ENCODE measurements around the gene TMEM80. TPM values are rescaled to one million over a fixed set of nuclear protein-coding genes. Genes with fewer than 3 reads are reported as not detected.
"Not testable (repeated sequence)": the region's sequence is repeated elsewhere in the genome, so short reads cannot be mapped to it uniquely, and the experiment has no call there.

Gene TMEM80
- total RNA-seq = 10 to 100 TPM; 10.7 to 58.9 (median 44.5) TPM

DNA sequence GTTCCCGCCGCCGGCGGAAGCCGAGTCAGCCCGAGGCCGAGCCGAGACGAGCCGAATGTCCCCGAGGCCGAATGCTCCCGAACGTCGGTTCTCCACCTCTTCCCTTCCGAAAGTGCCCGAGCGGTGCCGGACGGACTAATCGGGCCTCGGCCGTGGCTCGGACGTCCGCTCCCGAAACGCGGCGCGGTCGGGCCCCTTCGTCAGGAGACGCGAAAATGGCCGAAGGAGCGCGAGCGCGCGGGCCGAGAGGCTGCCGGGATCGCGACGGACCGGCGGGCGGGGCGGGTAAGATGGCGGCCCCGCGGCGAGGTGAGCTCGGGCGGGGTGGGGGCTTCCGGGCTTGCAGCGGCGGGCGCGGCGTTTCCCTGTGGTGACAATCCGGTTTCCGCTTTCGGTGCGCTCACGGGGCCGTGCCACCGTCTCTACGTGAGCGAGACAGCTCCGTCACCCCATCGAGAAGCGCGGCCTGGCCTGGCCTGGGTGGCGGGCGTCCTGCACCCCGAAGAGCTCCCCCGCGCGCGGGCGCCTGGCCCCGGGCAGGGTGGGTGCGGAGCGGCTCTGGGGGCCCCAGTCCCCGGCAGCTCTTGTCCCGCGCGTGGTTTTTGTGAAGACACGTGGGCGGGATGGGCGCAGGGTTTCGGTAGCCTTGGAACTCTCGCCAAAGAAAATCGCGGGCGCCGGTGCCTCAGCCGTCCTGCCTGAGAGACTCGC lies at the start of gene TMEM80:
TSS of gene TMEM80 (plus strand) at position 279 of the 711 bp plus-strand sequence. CDS start at position 291, 12 bp downstream.
- peaks cover 0 to 4% (median 0%) of the 10 kb centered on the region in 3 donors for H3K36me3 ChIP-seq
- peak within 1 kb of the TSS; percentile 81 to 95 (median 92) for H3K4me3 ChIP-seq
- peak; percentile 99 to 100 (median 100) for DNase-seq
- H3K27me3 ChIP-seq = no peaks in the 10 kb centered on the region
- no peaks in the 10 kb centered on the region for H3K9me3 ChIP-seq
- peak within 1 kb of the TSS; percentile 98 to 100 (median 99) for H3K27ac ChIP-seq
- peaks cover 3 to 36% (median 24%) of the 10 kb centered on the region in 4 donors for H3K4me1 ChIP-seq
- TF ChIP-seq, protein P1, sequence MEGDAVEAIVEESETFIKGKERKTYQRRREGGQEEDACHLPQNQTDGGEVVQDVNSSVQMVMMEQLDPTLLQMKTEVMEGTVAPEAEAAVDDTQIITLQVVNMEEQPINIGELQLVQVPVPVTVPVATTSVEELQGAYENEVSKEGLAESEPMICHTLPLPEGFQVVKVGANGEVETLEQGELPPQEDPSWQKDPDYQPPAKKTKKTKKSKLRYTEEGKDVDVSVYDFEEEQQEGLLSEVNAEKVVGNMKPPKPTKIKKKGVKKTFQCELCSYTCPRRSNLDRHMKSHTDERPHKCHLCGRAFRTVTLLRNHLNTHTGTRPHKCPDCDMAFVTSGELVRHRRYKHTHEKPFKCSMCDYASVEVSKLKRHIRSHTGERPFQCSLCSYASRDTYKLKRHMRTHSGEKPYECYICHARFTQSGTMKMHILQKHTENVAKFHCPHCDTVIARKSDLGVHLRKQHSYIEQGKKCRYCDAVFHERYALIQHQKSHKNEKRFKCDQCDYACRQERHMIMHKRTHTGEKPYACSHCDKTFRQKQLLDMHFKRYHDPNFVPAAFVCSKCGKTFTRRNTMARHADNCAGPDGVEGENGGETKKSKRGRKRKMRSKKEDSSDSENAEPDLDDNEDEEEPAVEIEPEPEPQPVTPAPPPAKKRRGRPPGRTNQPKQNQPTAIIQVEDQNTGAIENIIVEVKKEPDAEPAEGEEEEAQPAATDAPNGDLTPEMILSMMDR (IDR thresholded peaks at IDR 0.05) = no peak
- TF ChIP-seq POLR2A (IDR thresholded peaks at IDR 0.05) = peak; percentile 57 to 63

DNA sequence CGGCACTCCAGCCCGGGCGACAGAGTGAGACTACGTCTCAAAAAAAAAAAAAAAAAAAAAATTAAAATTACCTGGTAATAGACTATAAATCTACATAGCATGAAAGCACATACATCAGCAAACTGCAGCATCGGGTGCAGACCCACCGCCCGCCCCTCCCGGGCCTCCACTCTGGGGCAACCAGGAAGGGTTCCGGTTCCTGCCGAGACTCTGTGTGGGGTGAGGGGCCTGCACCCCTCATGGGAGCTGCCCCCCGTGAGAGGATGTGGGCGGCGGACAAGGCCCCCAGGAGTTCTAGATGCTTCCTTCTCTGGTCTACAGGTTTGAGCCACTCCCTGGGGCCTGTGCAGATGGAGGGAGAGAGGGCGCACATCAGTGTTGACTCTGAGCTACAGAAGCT lies 49.4 kb upstream of the TMEM80 start:
- H3K4me3 ChIP-seq = no peak overlapping the region
- H3K27ac ChIP-seq = no peak overlapping the region
- TF ChIP-seq, protein P1 (IDR thresholded peaks at IDR 0.05) = no peak
- TF ChIP-seq POLR2A (IDR thresholded peaks at IDR 0.05) = no peak
- no peak for DNase-seq
- no peaks in the 10 kb centered on the region for H3K27me3 ChIP-seq
- peaks cover 0 to 19% (median 0%) of the 10 kb centered on the region in 3 donors for H3K36me3 ChIP-seq
- no peaks in the 10 kb centered on the region for H3K9me3 ChIP-seq
- H3K4me1 ChIP-seq = no peaks in the 10 kb centered on the region

DNA sequence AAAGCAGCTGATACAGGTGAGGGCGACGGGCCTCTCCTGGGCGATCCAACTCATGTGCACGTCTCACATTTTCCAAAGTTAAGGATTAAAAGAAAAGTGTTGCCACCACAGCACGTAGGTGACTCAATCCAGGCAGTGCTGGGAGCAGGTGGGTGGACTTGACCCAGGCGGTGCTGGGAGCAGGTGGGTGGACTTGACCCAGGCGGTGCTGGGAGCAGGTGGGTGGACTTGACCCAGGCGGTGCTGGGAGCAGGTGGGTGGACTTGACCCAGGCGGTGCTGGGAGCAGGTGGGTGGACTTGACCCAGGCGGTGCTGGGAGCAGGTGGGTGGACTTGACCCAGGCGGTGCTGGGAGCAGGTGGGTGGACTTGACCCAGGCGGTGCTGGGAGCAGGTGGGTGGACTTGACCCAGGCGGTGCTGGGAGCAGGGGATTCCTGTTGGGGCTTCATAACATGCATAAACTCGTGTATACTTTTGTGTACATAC lies 47.9 kb upstream of the TMEM80 start:
- DNase-seq, H3K27ac ChIP-seq, H3K27me3 ChIP-seq, H3K9me3 ChIP-seq, H3K4me3 ChIP-seq, H3K4me1 ChIP-seq: not testable (repeated sequence)
- peaks cover 0 to 29% (median 0%) of the 10 kb centered on the region in 3 donors for H3K36me3 ChIP-seq

DNA sequence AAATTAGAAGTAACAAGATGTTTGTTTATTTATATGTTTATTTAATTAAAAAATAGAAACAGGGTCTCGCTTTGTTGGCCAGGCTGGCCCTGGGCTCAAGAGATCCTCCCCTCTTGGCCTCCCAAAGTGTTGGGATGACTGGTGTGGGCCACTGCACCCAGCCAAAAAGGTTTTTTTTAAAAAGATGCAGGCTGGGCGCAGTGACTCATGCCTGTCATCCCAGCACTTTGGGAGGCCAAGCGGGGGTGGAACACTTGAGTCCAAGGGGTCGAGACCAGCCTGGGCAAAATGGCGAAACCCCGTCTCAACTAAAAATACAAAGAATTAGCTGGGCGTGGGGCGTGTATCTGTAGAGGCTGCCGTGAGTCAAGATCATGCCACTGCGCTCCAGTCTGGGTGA lies 45.1 kb upstream of the TMEM80 start:
- TF ChIP-seq, protein P1 (IDR thresholded peaks at IDR 0.05) = no peak
- peaks cover 0 to 21% (median 0%) of the 10 kb centered on the region in 3 donors for H3K36me3 ChIP-seq

DNA sequence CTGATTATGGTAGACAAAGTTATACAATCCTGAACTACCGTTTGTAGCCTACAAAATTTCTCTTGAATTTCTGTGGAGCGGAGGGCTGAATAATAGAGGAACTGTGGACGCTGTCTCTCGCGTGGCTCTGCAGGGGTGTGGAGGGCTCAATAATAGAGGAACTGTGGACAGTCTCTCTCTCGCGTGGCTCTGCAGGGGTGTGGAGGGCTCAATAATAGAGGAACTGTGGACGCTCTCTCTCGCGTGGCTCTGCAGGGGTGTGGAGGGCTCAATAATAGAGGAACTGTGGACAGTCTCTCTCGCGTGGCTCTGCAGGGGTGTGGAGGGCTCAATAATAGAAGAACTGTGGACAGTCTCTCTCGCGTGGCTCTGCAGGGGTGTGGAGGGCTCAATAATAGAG lies 42.5 kb upstream of the TMEM80 start:
- peaks cover 0 to 21% (median 0%) of the 10 kb centered on the region in 3 donors for H3K36me3 ChIP-seq
- H3K27me3 ChIP-seq, H3K9me3 ChIP-seq, H3K4me3 ChIP-seq, H3K27ac ChIP-seq, DNase-seq: not testable (repeated sequence)
- H3K4me1 ChIP-seq = peaks cover 0 to 37% (median 7%) of the 10 kb centered on the region in 4 donors

More for the DNA sequence above, 45.1 kb upstream of the TMEM80 start:
- no peak for DNase-seq
- H3K27me3 ChIP-seq = no peaks in the 10 kb centered on the region
- H3K27ac ChIP-seq = no peak overlapping the region
- peaks cover 0 to 15% (median 0%) of the 10 kb centered on the region in 4 donors for H3K4me1 ChIP-seq
- no peak overlapping the region for H3K4me3 ChIP-seq
- no peaks in the 10 kb centered on the region for H3K9me3 ChIP-seq

DNA sequence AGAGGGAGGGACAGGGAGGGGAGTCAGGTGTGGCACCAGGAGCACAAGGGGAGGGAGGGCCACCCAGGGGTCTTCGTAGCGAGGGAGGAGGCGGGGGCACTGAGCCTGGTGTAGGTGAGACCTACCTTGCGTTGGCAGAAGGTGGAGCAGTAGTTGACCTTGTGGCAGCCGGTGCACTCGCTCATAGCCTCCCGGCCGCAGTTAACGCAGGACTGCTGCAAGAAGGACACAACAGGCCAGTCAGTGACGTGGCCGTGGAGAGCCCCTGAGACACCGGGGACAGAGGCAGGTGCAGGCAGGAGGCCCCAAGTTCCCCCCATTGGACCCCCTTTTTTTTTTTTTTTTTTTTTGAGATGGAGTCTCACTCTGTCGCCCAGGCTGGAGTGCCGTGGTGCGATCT lies 41.8 kb upstream of the TMEM80 start:
- TF ChIP-seq POLR2A (IDR thresholded peaks at IDR 0.05) = no peak
- TF ChIP-seq, protein P1 (IDR thresholded peaks at IDR 0.05) = no peak
- H3K27me3 ChIP-seq = no peaks in the 10 kb centered on the region
- peaks cover 0 to 42% (median 7%) of the 10 kb centered on the region in 4 donors for H3K4me1 ChIP-seq
- peak overlapping the region in 3 of 4 donors; percentile 32 to 84 (median 49) for H3K27ac ChIP-seq
- no peak for DNase-seq
- H3K9me3 ChIP-seq = no peaks in the 10 kb centered on the region
- peaks cover 0 to 21% (median 0%) of the 10 kb centered on the region in 3 donors for H3K36me3 ChIP-seq
- no peak overlapping the region for H3K4me3 ChIP-seq

DNA sequence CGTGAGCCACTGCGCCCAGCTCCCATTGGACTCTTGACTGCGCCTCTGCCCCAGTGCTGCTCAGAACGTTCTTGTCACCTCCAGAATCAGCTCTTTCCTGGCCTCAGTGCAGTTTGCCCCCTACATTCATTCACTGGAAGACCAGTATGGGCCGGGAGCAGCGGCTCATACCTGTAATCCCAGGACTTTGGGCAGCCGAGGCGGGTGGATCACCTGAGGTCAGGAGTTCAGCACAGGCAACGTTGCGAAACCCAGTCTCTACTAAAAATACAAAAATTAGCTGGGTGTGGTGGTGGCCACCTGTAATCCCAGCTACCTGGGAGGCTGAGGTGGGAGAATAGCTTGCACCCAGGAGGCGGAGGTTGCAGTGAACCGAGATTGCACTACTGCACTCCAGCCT lies 41.2 kb upstream of the TMEM80 start:
- peak in 2 of 3 donors; percentile 65 to 66 for DNase-seq
- not testable (repeated sequence) for H3K27me3 ChIP-seq, H3K9me3 ChIP-seq
- Histone ChIP-seq H3K27ac (peak overlapping the region in 3 of 4 donors; percentile 51 to 90 (median 84)), H3K36me3 (peaks cover 0 to 24% (median 0%) of the 10 kb centered on the region in 3 donors), H3K4me1 (peaks cover 0 to 48% (median 7%) of the 10 kb centered on the region in 4 donors), H3K4me3 (peak overlapping the region in 2 of 4 donors; percentile 5 to 30)

All from Peyer's patch (tissue), 4 donors.